Caco-2 (cell line): Measurements from ENCODE around the gene NAPSA. TPM values are rescaled to one million over a fixed set of nuclear protein-coding genes. Genes with fewer than 3 reads are reported as not detected.
A peak's percentile ranks its signal among the peaks of the same experiment; 100 is the strongest.

Experiments
- BruUV-seq: library from RNA; stranded (reverse); fragments of 400-500 nt; replicated peaks from 2 replicates; lab custom pipeline; 2021; lab: Mats Ljungman, UMichigan
- CTCF ChIA-PET: fragments of 300-600 bp; sonication (Branson Sonifier 250); formaldehyde crosslinking; loops from one replicate; lab custom pipeline; 2022; ENCODE audit warnings: antibody characterized with exemption; lab: Charles Lee
- POLR2A ChIA-PET: fragments of 300-600 bp; sonication (Branson Sonifier 250); formaldehyde crosslinking; loops from one replicate; lab custom pipeline; 2022; ENCODE audit warnings: antibody characterized with exemption; lab: Charles Lee
- DNase-seq, 2 experiments: peaks; one replicate each; pipeline versions ENCODE4 v3.0.0 to v3.0.0-alpha.2; 2020 to 2022
- H3K27me3 ChIP-seq: replicated peaks from 2 replicates; pipeline ENCODE4 v1.6.0; 2011; ENCODE audit warnings: low read length; ENCODE audit not compliant: control insufficient read depth, insufficient read depth
- H3K36me3 ChIP-seq: 2 replicates; pipeline ENCODE4 v1.5.1; 2011; ENCODE audit warnings: low read length; ENCODE audit not compliant: control insufficient read depth, insufficient read depth
- H3K4me1 ChIP-seq: fragments of 250-450 bp; sonication (Bioruptor Pico); 2 replicates; pipeline ENCODE4 v1.5.1; 2020; ENCODE audit warnings: mild to moderate bottlenecking
- H3K4me3 ChIP-seq: 2 replicates; pipeline ENCODE4 v1.5.1; 2011; ENCODE audit warnings: low read depth, mild to moderate bottlenecking, control low read depth, low read length
- H3K9me3 ChIP-seq: fragments of 250-450 bp; sonication (Bioruptor Pico); 2 replicates; pipeline ENCODE4 v1.5.1; 2020; ENCODE audit warnings: mild to moderate bottlenecking, moderate library complexity
- H3K27ac Mint-ChIP-seq: one replicate; pipeline ENCODE4 v1.8.0; 2022; ENCODE audit warnings: mixed read lengths; ENCODE audit not compliant: unreplicated experiment
- H3K27me3 Mint-ChIP-seq: one replicate; pipeline ENCODE4 v1.8.0; 2022; ENCODE audit warnings: mixed read lengths; ENCODE audit not compliant: insufficient read depth, unreplicated experiment
- H3K36me3 Mint-ChIP-seq: one replicate; pipeline ENCODE4 v1.8.0; 2022; ENCODE audit warnings: mild to moderate bottlenecking, mixed read lengths; ENCODE audit not compliant: insufficient read depth, unreplicated experiment
- H3K4me1 Mint-ChIP-seq: one replicate; pipeline ENCODE4 v1.8.0; 2022; ENCODE audit warnings: low read depth, mixed read lengths; ENCODE audit not compliant: unreplicated experiment
- H3K4me3 Mint-ChIP-seq: one replicate; pipeline ENCODE4 v1.8.0; 2022; ENCODE audit warnings: mild to moderate bottlenecking, moderate library complexity, mixed read lengths; ENCODE audit not compliant: unreplicated experiment
- H3K9me3 Mint-ChIP-seq: one replicate; pipeline ENCODE4 v1.8.0; 2022; ENCODE audit warnings: mixed read lengths; ENCODE audit not compliant: unreplicated experiment
- intact Hi-C: fragments of 100-400 bp; cut with micrococcal nuclease; formaldehyde crosslinking; loops from one replicate; pipeline ENCODE4 v1.10.0; 2022; ENCODE audit not compliant: unreplicated experiment
- total RNA-seq: library from RNA; stranded (reverse); gene quantifications from 2 replicates; pipeline ENCODE4 v1.2.3, GENCODE V29; 2022
- TF ChIP-seq, protein P1 (sequence below), 2 experiments: fragments of 200-600 bp in 1 of 2; IDR thresholded peaks; 1 replicate in 1 of 2; 2 replicates in 1 of 2; pipeline versions ENCODE4 v1.5.1 to v1.8.0; 2011 to 2022; ENCODE audit warnings: antibody characterized with exemption in 1 of 2, control low read depth in 1 of 2, inconsistent platforms in 1 of 2, low read depth in 1 of 2, low read length in 1 of 2, mild to moderate bottlenecking in 1 of 2, moderate library complexity in 1 of 2; ENCODE audit not compliant: insufficient read depth in 1 of 2, severe bottlenecking in 1 of 2, unreplicated experiment in 1 of 2

The NAPSA gene
- total RNA-seq, 1 experiment from 2014 or later = 1.2 TPM

GRCh38 chr19:50406829-50407228, 41.4 kb upstream of the NAPSA start:
- Histone ChIP-seq H3K9me3 (no peaks in the 10 kb centered on the region), H3K36me3 (peaks cover 4% of the 10 kb centered on the region), H3K4me1 (peaks cover 11% of the 10 kb centered on the region), H3K4me3 (no peak overlapping the region), H3K27me3 (no peaks in the 10 kb centered on the region)
- ChIA-PET CTCF (interaction anchor here (1.2 kb wide), 1 partner anchor 31 kb away, joined by 13 read pairs; the partner anchor contains the start of gene NR1H2), POLR2A (no interaction called here)
- Mint-ChIP-seq H3K4me1 (no peaks in the 10 kb centered on the region), H3K9me3 (no peaks in the 10 kb centered on the region), H3K27ac (no peak overlapping the region), H3K36me3 (peaks cover 69% of the 10 kb centered on the region), H3K4me3 (peak overlapping the region; percentile 14), H3K27me3 (no peaks in the 10 kb centered on the region)
- intact Hi-C loops = no loop called here
- TF ChIP-seq, protein P1, sequence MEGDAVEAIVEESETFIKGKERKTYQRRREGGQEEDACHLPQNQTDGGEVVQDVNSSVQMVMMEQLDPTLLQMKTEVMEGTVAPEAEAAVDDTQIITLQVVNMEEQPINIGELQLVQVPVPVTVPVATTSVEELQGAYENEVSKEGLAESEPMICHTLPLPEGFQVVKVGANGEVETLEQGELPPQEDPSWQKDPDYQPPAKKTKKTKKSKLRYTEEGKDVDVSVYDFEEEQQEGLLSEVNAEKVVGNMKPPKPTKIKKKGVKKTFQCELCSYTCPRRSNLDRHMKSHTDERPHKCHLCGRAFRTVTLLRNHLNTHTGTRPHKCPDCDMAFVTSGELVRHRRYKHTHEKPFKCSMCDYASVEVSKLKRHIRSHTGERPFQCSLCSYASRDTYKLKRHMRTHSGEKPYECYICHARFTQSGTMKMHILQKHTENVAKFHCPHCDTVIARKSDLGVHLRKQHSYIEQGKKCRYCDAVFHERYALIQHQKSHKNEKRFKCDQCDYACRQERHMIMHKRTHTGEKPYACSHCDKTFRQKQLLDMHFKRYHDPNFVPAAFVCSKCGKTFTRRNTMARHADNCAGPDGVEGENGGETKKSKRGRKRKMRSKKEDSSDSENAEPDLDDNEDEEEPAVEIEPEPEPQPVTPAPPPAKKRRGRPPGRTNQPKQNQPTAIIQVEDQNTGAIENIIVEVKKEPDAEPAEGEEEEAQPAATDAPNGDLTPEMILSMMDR (IDR thresholded peaks at IDR 0.05; ENCODE audit: insufficient read depth in 1 of 2, low read depth in 1 of 2, low read length in 1 of 2, severe bottlenecking in 1 of 2, unreplicated experiment in 1 of 2) = no peak
- no TSS peak for BruUV-seq
- no peak for DNase-seq

GRCh38 chr19:50406156-50406820, 40.8 kb upstream of the NAPSA start:
- Mint-ChIP-seq H3K9me3 (no peaks in the 10 kb centered on the region), H3K27me3 (no peaks in the 10 kb centered on the region), H3K36me3 (peaks cover 74% of the 10 kb centered on the region), H3K4me3 (peak overlapping the region; percentile 14), H3K27ac (no peak overlapping the region), H3K4me1 (no peaks in the 10 kb centered on the region)
- H3K27me3 ChIP-seq = no peaks in the 10 kb centered on the region
- H3K9me3 ChIP-seq = no peaks in the 10 kb centered on the region
- H3K36me3 ChIP-seq = peaks cover 7% of the 10 kb centered on the region
- CTCF ChIA-PET = interaction anchor here (1.2 kb wide), 1 partner anchor 30 kb away, joined by 13 read pairs; the partner anchor contains the start of gene NR1H2
- no peak for DNase-seq
- POLR2A ChIA-PET = no interaction called here
- H3K4me1 ChIP-seq = peaks cover 11% of the 10 kb centered on the region
- TF ChIP-seq, protein P1 (IDR thresholded peaks at IDR 0.05; ENCODE audit: insufficient read depth in 1 of 2, low read depth in 1 of 2, low read length in 1 of 2, severe bottlenecking in 1 of 2, unreplicated experiment in 1 of 2) = no peak
- intact Hi-C loops = no loop called here
- no peak overlapping the region for H3K4me3 ChIP-seq
- BruUV-seq = no TSS peak

- Mint-ChIP-seq H3K36me3 (peaks cover 75% of the 10 kb centered on the region), H3K4me3 (no peak overlapping the region), H3K27ac (no peak overlapping the region), H3K9me3 (no peaks in the 10 kb centered on the region), H3K4me1 (peaks cover 6% of the 10 kb centered on the region), H3K27me3 (no peaks in the 10 kb centered on the region)
- BruUV-seq = no TSS peak
- CTCF ChIA-PET = no interaction called here
- TF ChIP-seq, protein P1 (IDR thresholded peaks at IDR 0.05; ENCODE audit: insufficient read depth in 1 of 2, low read depth in 1 of 2, low read length in 1 of 2, severe bottlenecking in 1 of 2, unreplicated experiment in 1 of 2) = no peak
- no peaks in the 10 kb centered on the region for H3K4me1 ChIP-seq
- H3K36me3 ChIP-seq = peaks cover 5% of the 10 kb centered on the region; the same call in 1 of the 2 replicates
- no peaks in the 10 kb centered on the region for H3K9me3 ChIP-seq
- DNase-seq = no peak
- POLR2A ChIA-PET = no interaction called here
- no peaks in the 10 kb centered on the region for H3K27me3 ChIP-seq
- H3K4me3 ChIP-seq = no peak overlapping the region
- intact Hi-C loops = no loop called here
Observed at GRCh38 chr19:50402544-50403301, 37.3 kb upstream of the NAPSA start.
